GM18526 (cell line): ENCODE measurements around the gene FBXO31.
A peak's percentile ranks its signal among the peaks of the same experiment; 100 is the strongest.

Experiments used
- POLR2A ChIP-seq: IDR thresholded peaks from 3 replicates; pipeline ENCODE4 v1.6.1; 2011; ENCODE audit not compliant: insufficient read length; ENCODE audit errors: extremely low read depth

The FBXO31 gene

DNA sequence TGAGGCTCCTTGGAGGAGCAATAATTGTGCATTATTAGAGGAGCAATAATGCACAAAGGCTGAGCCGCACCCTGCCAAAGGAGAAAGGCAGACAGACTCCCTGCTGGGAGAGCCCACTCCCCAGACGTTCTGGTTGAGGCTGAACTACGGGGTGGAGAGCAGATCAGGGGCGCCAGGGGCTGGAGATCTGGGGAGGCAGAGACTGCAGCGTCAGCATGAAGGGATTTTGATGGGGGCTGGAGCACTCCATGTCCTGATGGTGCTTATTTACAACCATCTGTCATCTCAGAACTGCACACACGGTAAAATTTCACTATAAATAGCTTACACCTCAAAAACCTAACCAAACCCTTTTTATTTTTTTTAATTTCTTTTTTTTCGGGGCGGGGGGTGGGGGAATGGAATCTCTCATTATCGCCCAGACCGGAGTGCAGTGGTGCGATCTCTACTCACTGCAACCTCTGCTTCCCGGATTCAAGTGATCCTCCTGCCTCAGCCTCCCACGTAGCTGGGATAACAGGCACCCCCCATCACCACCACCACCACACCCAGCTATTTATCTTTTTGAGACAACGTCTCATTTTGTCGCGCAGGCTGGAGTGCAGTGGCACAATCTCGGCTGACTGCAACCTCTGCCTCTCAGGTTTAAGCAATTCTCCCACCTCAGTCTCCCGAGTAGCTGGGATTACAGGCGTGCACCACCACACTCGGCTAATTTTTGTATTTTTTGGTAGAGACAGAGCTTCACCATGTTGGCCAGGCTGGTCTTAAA lies 62.1 kb downstream of the FBXO31 start:
- TF ChIP-seq POLR2A, result no peak

DNA sequence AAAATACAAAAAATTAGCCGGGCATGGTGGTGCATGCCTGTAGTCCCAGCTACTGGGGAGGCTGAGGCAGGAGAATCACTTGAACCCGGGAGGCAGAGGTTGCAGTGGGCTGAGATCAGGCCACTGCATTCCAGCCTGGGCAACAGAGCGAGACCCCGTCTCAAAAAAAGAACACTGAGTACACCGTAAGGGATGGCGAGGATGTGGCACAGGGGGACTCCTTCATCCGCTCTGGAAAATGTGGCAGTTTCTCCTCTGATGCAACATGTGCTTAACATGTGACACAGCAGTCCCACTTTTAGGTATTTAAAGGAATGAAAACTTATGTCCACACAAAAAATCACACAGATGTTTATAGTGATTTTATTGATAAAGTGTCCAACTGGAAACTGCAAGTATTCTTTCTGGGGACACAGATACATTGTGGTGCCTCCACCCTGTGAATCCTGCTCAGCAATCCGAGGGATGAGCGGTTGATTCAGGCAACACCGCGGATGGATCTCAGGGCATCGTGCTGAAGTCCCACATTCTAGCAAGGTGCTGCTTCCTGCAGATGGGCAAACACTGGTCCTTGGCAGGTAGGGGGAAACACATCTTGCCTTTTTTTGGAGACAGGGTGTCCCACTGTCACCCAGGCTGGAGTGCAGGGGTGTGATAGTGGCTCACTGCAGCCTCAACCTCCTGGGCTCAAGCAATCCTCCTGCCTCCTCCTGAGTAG lies 62.9 kb downstream of the FBXO31 start:
- no peak for TF ChIP-seq POLR2A

DNA sequence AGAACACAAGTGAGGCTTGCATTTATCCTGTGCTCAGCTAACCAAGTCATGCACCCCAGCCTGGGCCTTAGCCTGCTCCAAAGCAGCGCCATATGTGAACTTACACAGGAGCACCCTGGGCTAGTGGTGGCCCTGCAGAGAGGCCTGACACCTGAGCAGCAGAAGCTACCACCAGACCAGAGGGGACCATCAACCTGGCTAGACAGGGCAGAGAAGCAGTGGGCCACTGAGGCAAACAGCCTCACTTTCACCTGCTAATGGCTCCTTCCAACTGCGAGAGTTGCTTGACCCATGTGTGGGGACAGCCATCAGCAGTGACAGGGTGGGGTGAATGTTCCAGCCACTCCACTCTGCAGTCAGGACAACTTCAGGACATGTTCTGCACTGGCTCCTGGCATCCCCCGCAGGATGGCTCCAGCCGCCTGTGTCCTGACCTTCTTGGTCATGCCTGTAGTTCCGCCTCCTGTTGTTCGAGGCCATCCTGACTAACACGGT lies 63.5 kb downstream of the FBXO31 start:
- no peak for TF ChIP-seq POLR2A

DNA sequence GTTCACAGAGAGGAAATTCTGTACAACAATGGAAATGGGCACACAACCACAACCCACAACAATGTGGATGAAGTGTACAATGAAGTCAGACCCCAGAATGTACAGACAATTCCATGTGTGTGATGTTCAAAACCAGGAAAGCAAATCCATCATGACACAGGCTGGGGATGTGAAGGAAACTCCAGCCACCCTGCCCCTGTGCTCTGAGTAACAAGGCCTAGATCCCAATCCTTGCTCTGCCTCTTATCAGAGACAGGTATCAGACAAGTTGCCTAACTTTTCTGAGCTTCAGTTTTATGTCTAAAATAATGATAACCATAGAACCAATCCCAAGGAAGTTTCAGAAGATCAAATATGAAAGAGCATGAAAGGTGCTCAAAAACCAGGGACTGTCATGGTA lies 64.6 kb downstream of the FBXO31 start:
- TF ChIP-seq POLR2A, result no peak

DNA sequence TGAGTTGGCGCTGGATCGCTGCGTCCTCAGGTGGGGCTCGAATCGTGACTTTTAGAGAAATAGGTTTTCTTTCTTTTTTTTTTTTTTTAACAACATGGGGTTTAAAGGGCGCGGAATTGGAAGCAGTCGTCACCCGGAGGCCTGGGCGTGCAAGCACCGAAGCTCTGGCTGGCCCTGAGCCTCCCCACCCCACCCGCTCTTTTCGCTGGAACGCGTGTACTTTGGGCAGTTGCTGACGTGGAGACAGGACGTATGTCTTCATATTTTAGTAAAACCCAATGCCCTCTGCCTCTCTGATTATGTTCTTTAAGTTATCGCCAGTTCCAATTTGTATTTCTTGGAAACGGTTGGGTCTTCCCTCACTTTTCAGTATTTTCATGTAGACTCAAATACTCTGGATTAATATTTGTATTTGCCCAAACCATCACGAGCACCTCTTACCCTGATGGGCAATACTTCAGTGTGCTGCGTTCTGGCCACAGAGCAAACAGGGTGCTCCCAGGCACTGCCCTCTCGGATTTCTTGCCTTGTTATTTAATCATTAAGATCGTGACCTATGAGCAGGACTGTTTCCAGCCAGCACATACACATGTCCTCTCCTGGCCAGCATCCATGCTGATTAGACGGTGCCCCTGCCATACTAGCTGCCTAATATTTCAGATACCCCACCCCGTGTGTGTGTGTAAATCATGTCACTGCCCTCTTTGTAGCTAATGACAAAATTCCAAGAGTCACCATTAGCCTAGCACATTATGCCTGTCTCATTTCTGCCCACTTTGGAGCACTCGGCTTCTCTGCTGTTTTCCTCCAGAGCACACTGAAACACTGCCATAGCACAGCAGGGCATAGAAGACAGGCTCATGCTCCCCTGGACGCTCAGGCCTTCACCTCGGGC lies 65.6 kb downstream of the FBXO31 start:
- no peak for TF ChIP-seq POLR2A

DNA sequence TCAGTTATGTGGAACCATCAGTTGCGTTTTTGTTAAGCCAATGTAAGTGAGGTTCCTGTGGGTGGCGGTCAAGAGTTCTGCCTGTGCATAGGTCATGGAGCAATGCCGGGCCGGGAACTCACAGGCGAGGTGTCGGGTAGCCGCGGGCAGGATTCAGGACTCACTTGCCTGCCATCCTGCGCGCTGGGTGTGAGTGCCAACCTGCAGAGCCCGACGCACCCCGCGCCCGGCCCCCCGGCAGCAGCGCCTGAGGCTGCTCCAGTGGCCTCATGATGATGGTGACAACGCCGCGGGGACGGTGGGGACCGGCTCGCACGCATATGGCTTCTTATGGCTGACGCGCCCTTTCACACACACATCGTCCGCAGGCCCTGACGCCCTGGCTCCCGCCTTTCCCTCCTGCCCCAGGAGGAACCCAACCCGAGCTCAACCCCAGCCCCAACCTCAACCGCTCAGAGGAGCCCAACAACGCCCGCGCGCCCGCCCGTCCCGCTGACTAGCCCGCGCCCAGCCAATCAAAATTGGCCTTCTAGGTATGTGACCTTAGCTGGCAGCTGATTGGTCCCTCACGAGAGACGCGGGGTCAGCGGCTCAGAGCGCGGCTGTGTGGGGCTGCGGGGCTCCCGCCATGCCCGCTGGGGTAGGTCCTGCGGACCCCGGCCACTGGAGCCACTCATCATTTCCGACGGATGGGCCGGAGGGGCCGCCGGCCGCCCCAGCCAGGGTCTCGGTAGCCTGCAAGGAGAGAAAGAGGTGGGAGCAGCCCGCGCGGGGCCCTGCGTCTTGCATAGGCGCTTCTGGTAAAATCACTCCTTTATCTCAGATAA lies 66.4 kb downstream of the FBXO31 start, which contains the start of gene C16orf95:
TSS of gene C16orf95 (minus strand) at position 470 of the 827 bp plus-strand sequence. CDS start at position 320, 150 bp downstream.
- peak; percentile 82 for TF ChIP-seq POLR2A

DNA sequence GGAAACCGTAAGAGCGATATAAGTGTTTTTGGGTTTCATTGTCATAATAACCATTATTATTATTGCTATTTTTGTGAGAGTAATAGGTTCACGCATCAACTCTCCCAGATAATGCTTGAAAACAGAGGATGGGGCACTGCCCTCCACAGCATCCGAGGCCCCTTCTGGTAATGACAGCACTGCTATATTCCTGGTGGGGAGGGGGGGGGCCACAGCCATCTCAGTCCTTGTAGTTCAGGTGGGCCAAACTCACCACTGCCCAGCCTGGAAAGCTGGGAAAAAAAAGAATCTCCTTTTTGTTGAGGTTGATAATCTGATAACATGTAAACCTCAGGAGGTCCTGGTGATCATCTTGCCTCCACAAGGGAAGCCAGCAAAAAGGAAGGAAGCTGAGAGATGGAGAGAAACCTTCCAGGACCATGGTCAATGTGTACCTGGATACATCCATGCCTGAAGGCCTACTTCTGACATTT lies 67.1 kb downstream of the FBXO31 start:
- no peak for TF ChIP-seq POLR2A

DNA sequence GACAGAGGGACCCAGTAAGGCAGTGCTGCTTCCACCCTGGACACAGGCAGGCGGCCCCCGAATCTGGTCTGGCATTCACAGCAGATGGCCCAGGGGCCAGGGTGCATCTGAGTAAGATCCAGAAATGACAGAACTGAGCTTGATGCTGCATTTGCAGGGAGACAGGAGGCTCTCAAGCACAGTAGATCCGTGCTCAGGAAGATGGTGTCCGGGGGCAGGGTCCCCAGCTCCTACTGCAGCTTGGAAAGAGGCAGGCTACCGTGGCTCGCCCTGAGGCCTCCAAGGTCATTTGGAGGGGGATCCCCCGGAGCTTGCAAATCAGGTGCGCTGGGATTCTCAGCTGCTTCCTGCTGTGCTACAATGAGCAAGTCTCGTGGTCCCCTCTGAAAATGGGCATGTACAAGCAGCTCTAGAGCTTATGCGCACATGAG lies 68.6 kb downstream of the FBXO31 start:
- TF ChIP-seq POLR2A, result no peak

DNA sequence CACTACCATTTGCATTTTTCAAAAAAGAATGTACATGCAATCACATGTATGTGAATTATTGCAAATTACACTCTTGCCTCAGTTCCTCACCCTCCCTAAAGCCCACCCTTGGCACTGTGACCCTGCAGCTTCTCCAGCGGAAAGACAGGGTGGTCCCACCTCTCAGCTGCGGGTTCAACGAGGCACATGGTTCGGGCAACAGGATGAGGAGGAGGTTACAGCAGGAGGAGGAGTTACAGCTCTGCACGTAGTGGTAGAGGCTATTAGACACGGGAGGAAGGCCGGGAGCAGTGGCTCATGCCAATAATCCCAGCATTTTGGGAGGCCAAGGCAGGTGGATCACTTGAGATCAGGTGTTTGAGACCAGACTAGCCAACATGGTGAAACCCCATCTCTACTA lies 71.6 kb downstream of the FBXO31 start:
- TF ChIP-seq POLR2A, result no peak

DNA sequence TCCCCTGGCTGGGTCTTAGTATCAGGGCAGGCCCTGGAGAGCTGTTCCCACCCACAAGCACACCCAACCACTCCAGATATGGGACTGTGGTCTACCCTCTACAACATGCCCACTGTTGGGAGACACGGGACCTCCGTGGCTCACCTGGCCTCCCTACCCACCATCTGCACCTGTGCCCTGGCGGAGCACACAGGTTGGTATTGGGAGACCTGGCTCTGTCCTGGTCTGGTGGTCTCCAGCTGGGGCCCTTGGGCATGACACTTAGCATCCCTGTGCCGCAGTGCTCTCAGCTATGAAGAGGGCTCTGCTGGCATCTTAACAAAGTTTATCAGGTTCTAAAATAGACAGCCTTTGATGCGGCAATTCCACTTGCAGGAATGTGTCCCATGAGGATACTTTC lies 72.2 kb downstream of the FBXO31 start:
- TF ChIP-seq POLR2A, result no peak

DNA sequence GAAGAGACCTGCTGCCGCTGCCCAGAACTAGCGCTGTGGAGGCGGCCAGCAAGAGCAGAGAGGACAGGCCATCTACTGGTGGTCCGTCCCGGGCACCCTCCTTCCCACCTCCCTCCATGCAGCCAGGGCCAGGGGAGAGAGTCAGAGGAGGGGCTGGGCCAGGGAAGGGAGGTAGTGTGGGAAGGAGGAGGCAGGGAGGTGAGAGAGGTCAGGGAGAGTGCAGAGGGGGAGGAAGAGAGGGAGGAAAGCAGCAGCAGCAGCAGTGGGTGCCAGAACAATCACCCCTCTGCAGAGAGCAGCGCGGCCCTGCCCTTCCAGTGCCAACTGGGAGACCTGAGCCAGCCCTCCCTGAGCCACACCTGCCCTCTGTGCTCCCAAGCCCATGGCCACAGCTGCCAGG lies 73.0 kb downstream of the FBXO31 start:
- no peak for TF ChIP-seq POLR2A

DNA sequence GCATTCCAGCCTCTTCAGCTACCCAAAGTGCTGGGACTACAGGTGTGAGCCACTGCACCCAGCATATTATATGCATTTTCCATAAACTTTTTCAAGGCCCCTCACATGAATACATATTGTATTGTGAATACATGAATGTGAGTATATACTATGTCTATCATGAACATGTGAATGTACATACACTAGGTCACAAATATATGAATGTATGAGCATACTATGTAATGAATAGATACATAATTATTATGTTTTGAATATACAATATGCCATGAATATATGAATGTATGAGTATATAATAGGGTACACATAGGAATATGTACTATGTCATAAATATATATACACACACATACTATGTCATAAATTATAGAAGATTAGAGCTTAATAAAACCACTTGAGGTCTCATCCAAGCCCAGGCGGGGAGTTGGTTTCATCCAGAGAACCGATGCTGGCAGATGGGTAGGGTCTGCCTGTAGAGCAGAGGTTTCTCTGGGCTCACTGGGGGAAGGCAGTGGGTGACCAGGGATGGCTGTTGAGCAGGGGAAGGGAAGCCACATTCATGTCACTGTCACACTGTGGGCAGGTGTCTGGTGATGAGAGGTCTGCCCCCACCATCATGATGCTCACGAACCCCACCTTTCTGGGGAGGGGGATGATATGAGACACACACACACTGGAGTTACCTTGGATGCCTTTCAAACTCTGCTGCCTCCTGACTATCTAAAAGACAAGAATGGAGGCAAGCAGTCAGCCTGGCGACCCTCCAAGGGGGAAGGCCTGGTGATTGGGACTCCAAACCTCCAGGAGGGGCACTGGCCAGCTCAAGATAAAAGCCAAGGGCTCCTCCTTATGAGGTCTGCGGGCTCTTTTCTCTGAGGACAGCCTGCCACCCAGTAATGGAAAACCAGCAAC lies 73.7 kb downstream of the FBXO31 start:
- TF ChIP-seq POLR2A, result no peak

DNA sequence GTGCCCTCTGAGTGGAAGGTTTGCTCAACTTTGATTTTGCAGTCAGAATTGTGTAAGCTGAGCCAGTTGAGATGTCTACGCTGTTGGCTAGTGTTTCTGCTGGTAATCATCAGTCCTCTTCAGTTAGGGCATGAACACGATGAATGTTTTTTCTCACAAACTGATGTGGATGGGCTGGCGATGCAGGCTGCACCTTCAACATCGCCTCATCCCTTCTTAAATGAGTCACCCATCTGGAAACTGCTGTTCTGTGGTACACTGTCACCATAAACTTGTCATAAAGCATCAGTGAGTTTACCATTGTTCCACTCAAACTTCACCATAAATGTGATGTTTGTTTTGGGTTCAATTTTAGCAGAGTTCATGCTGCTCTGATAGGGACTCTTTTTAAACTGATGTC lies 74.8 kb downstream of the FBXO31 start:
- TF ChIP-seq POLR2A, result no peak
